Endothelial cell of umbilical vein (primary cell): ENCODE measurements around the gene FYN. TPM values are rescaled to one million over a fixed set of nuclear protein-coding genes. Genes with fewer than 3 reads are reported as not detected.

Experiments used
- BruUV-seq: library from RNA; stranded (reverse); fragments of 400-500 nt; replicated peaks from 2 replicates; lab custom pipeline; 2021; lab: Mats Ljungman, UMichigan
- CTCF ChIA-PET: fragments of 300-600, 350-600 bp; sonication (Branson Sonifier 250); formaldehyde crosslinking; loops from one replicate; lab custom pipeline; 2021; ENCODE audit warnings: antibody characterized with exemption, inconsistent platforms; lab: Charles Lee
- POLR2A ChIA-PET: fragments of 300-600, 350-600 bp; sonication (Branson Sonifier 250); formaldehyde crosslinking; loops from one replicate; lab custom pipeline; 2021; ENCODE audit warnings: antibody characterized with exemption, inconsistent platforms; lab: Charles Lee
- DNase-seq: peaks from one replicate; pipeline ENCODE4 v3.0.0-alpha.2; 2011; ENCODE audit warnings: low read depth, low spot score
- FAIRE-seq: peaks from 2 replicates; lab custom pipeline; 2011; peaks lifted over from hg19 to GRCh38; lab: Jason Lieb, UNC
- H2AFZ ChIP-seq: 2 replicates; pipeline ENCODE4 v1.6.0; 2012; ENCODE audit warnings: low read depth, low read length, control low read depth, inconsistent platforms
- H3K27ac ChIP-seq: 2 replicates; pipeline ENCODE4 v1.5.1; 2011; ENCODE audit warnings: low read depth, mild to moderate bottlenecking, control low read depth, low read length, moderate library complexity; ENCODE audit not compliant: insufficient read depth
- H3K27me3 ChIP-seq, 2 experiments: 2 replicates each; pipeline versions ENCODE4 v1.6.0 to v1.6.1; 2011; ENCODE audit warnings: low read length in 2 of 2, mixed read lengths in 1 of 2; ENCODE audit not compliant: control insufficient read depth in 2 of 2, insufficient read depth in 2 of 2
- H3K36me3 ChIP-seq, 2 experiments: 2 replicates in 1 of 2; 3 replicates in 1 of 2; pipeline ENCODE4 v1.5.1; 2011; ENCODE audit warnings: low read length in 2 of 2, mild to moderate bottlenecking in 1 of 2, moderate library complexity in 1 of 2; ENCODE audit not compliant: control insufficient read depth in 2 of 2, insufficient read depth in 2 of 2; ENCODE audit errors: extremely low read depth in 1 of 2
- H3K4me1 ChIP-seq: 3 replicates; pipeline ENCODE4 v1.5.1; 2011; ENCODE audit warnings: mild to moderate bottlenecking, low read length; ENCODE audit not compliant: control insufficient read depth, insufficient read depth; ENCODE audit errors: extremely low read depth
- H3K4me2 ChIP-seq: 2 replicates; pipeline ENCODE4 v1.6.1; 2011; ENCODE audit warnings: low read length, control low read depth, mixed read lengths; ENCODE audit not compliant: insufficient read depth
- H3K4me3 ChIP-seq, 3 experiments: fragments of 200-600 bp in 1 of 3; sonication (generic), shearing (Covaris generic) in 1 of 3; replicated peaks in 1 of 3; 2 replicates each; pipeline ENCODE4 v1.5.1; 2011 to 2016; ENCODE audit warnings: control low read depth in 3 of 3, low read length in 3 of 3, mild to moderate bottlenecking in 2 of 3, inconsistent platforms in 1 of 3, low read depth in 1 of 3, moderate library complexity in 1 of 3; ENCODE audit not compliant: insufficient read depth in 1 of 3
- H3K79me2 ChIP-seq: 2 replicates; pipeline ENCODE4 v1.6.0; 2012; ENCODE audit warnings: low read length, inconsistent platforms; ENCODE audit not compliant: control insufficient read depth, insufficient read depth
- H3K9ac ChIP-seq: replicated peaks from 2 replicates; pipeline ENCODE3; 2011; ENCODE audit warnings: low read length, control low read depth; ENCODE audit not compliant: insufficient read depth; ENCODE audit errors: extremely low read depth
- H3K9me1 ChIP-seq: replicated peaks from 3 replicates; pipeline ENCODE4 v1.6.0; 2011; ENCODE audit warnings: mild to moderate bottlenecking, low read length; ENCODE audit not compliant: control insufficient read depth, insufficient read depth; ENCODE audit errors: extremely low read depth
- H3K9me3 ChIP-seq: replicated peaks from 2 replicates; pipeline ENCODE4 v1.5.1; 2012; ENCODE audit warnings: low read length, inconsistent platforms; ENCODE audit not compliant: control insufficient read depth, insufficient read depth
- H4K20me1 ChIP-seq: replicated peaks from 2 replicates; pipeline ENCODE3; 2011; ENCODE audit warnings: mild to moderate bottlenecking, low read length; ENCODE audit not compliant: control insufficient read depth, insufficient read depth; ENCODE audit errors: extremely low read depth
- FOS ChIP-seq: IDR thresholded peaks from 2 replicates; pipeline ENCODE4 v1.6.1; 2011; ENCODE audit warnings: mild to moderate bottlenecking, low read length, moderate library complexity, borderline replicate concordance; ENCODE audit not compliant: insufficient read depth
- GATA2 ChIP-seq: IDR thresholded peaks from 2 replicates; pipeline ENCODE4 v1.7.0; 2011; ENCODE audit warnings: low read depth, mild to moderate bottlenecking, moderate library complexity, mixed read lengths, low read length; ENCODE audit not compliant: insufficient read length, insufficient read depth
- MYC ChIP-seq: IDR thresholded peaks from one replicate; pipeline ENCODE4 v1.6.1; 2011; ENCODE audit warnings: mild to moderate bottlenecking, low read depth, low read length
- dilution Hi-C: fragments of 300-500 bp; cut with MboI; formaldehyde crosslinking; loops from one replicate; pipeline ENCODE4 v1.15.0; 2019; ENCODE audit warnings: low sequenced_read_pairs; ENCODE audit not compliant: extremely low pct_ligation_motif_present
- intact Hi-C: fragments of 100-400 bp; cut with micrococcal nuclease; formaldehyde crosslinking; loops from one replicate; pipeline ENCODE4 v1.10.0; 2022
- polyA plus RNA-seq, 4 experiments: library from polyadenylated mRNA; depleted of rRNA in 3 of 4; stranded (reverse) in 3 of 4; unstranded in 1 of 4; fragments of >200 nt; gene quantifications; 2 replicates each; pipeline versions ENCODE4 v1.2.1 to v1.2.3, GENCODE V29; 2011 to 2012; ENCODE audit warnings: missing spikeins in 1 of 4
- total RNA-seq: library from RNA; stranded (reverse); gene quantifications from 2 replicates; pipeline ENCODE4 v1.2.3, GENCODE V29; 2021
- TF ChIP-seq, protein P1 (sequence below), 2 donors: IDR thresholded peaks; 1 replicate in 1 of 2; 2 replicates in 1 of 2; pipeline ENCODE4 v1.5.1; 2011; ENCODE audit warnings: low read length in 2 of 2, mild to moderate bottlenecking in 2 of 2, moderate library complexity in 2 of 2, control low read depth in 1 of 2, inconsistent platforms in 1 of 2, low read depth in 1 of 2; ENCODE audit not compliant: insufficient read depth in 1 of 2; ENCODE audit errors: extremely low read depth in 1 of 2
- TF ChIP-seq, protein P2 (sequence below): IDR thresholded peaks from 2 replicates; pipeline ENCODE4 v1.6.1; 2011; ENCODE audit not compliant: insufficient read depth, insufficient read length

Gene FYN
- total and polyA plus RNA-seq, 2 donors (not counting 3 experiments of a cell fraction or from before 2014, with no cell fraction given), result 69.0 to 143 TPM

DNA sequence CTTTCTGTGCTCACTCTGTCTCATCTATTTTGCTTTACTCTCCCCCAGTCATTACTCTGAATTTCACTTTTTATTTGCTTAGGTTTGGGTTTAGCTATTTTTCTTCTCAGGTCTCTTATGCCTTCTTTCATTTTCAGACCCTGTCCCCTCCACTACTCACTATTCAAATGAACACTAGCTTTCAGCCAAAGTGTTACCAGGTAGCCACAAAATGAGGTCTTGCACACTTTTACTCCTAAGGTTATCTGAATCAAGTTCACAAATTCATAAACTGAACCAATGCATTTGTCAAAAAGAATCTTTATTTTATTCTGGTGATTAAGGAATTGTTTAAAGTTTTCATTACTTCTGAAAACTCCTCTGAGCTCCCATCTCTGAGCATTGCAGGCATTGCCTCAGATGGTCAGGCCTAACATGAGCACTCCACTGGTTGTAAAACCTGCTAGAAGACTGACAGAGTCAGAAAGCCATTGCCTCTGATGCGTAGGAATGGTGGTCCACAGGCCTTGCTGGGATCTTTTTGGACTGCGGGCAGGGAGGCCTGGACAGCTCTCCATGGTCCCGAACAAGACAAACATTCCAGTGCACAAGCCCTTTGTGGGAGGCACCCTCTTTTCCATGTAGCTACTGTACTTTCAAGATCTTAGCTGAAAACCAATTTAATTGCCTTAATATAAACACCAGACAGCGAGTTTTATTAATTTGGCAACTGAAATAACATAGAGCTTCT is 48.5 kb downstream of the FYN start:
- H2AFZ ChIP-seq, result no peak overlapping the region
- H3K27ac ChIP-seq, result no peak overlapping the region
- no peaks in the 10 kb centered on the region for H3K36me3 ChIP-seq
- DNase-seq, result no peak
- no peaks in the 10 kb centered on the region for H3K9me3 ChIP-seq
- ChIA-PET POLR2A (interaction anchor here (0.6 kb wide), 1 partner anchor 17 kb away, joined by 3 read pairs; no protein-coding TSS in a partner anchor), CTCF (interaction anchor here (1.0 to 2.3 kb wide), 10 partner anchors 9 to 213 kb away, joined by 3 to 11 read pairs (median 4); no protein-coding TSS in a partner anchor)
- no peak for FAIRE-seq
- no peak overlapping the region for H3K4me3 ChIP-seq
- peaks cover 17% of the 10 kb centered on the region for H3K79me2 ChIP-seq
- no peaks in the 10 kb centered on the region for H3K9me1 ChIP-seq
- H3K27me3 ChIP-seq, result no peaks in the 10 kb centered on the region
- intact Hi-C loops (loop anchor here (2.0 kb wide), 1 partner anchor 46 kb away; no protein-coding TSS in a partner anchor), dilution Hi-C loops (no loop called here)
- H4K20me1 ChIP-seq, result no peaks in the 10 kb centered on the region
- H3K4me2 ChIP-seq, result no peak overlapping the region
- BruUV-seq, result no TSS peak
- TF ChIP-seq, protein P1, sequence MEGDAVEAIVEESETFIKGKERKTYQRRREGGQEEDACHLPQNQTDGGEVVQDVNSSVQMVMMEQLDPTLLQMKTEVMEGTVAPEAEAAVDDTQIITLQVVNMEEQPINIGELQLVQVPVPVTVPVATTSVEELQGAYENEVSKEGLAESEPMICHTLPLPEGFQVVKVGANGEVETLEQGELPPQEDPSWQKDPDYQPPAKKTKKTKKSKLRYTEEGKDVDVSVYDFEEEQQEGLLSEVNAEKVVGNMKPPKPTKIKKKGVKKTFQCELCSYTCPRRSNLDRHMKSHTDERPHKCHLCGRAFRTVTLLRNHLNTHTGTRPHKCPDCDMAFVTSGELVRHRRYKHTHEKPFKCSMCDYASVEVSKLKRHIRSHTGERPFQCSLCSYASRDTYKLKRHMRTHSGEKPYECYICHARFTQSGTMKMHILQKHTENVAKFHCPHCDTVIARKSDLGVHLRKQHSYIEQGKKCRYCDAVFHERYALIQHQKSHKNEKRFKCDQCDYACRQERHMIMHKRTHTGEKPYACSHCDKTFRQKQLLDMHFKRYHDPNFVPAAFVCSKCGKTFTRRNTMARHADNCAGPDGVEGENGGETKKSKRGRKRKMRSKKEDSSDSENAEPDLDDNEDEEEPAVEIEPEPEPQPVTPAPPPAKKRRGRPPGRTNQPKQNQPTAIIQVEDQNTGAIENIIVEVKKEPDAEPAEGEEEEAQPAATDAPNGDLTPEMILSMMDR (IDR thresholded peaks at IDR 0.05; ENCODE audit: extremely low read depth in 1 of 2, insufficient read depth in 1 of 2, low read depth in 1 of 2, low read length in 2 of 2), result no peak
- TF ChIP-seq, protein P2, sequence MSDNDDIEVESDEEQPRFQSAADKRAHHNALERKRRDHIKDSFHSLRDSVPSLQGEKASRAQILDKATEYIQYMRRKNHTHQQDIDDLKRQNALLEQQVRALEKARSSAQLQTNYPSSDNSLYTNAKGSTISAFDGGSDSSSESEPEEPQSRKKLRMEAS, result no peak
- no peak for TF ChIP-seq FOS
- TF ChIP-seq MYC, result no peak
- TF ChIP-seq GATA2, result no peak
- H3K4me1 ChIP-seq, result peaks cover 29% of the 10 kb centered on the region
- H3K9ac ChIP-seq, result no peak overlapping the region
